Measurements from ENCODE around the gene SLC6A18. TPM values are rescaled to one million over a fixed set of nuclear protein-coding genes. Genes with fewer than 3 reads are reported as not detected.

Gene SLC6A18
- polyA plus RNA-seq, 1 of the 3 experiments (the other 2 are of a cell fraction): not detected

- Histone ChIP-seq H3K9ac (no peak overlapping the region), H3K36me3 (replicated peaks in 1 of 2; ENCODE audit: control insufficient read depth in 1 of 2, insufficient read depth in 2 of 2, low read length in 1 of 2) (no peaks in the 10 kb centered on the region), H3K9me3 (no peaks in the 10 kb centered on the region; the same call in 1 of the 2 replicates), H2AFZ (ENCODE audit: low read depth) (no peak overlapping the region), H3K27ac (ENCODE audit: low read depth in 2 of 2, low read length in 1 of 2) (no peak overlapping the region), H3K4me2 (no peak overlapping the region), H3F3A (replicated peaks; ENCODE audit: insufficient read depth) (no peaks in the 10 kb centered on the region), H3K9me2 (no peaks in the 10 kb centered on the region), H3K79me2 (ENCODE audit: insufficient read depth) (no peaks in the 10 kb centered on the region), H3K4me3 (ENCODE audit: low read depth in 2 of 2, low read length in 1 of 2) (no peak overlapping the region), H3K4me1 (ENCODE audit: control insufficient read depth in 1 of 2, insufficient read depth in 2 of 2, low read depth in 1 of 2, low read length in 1 of 2) (no peaks in the 10 kb centered on the region), H3K27me3 (ENCODE audit: insufficient read depth) (no peaks in the 10 kb centered on the region; the same call in 1 of the 2 replicates), H4K20me1 (ENCODE audit: insufficient read depth) (no peaks in the 10 kb centered on the region)
- TF ChIP-seq RFX5 (IDR thresholded peaks at IDR 0.05; ENCODE audit: low read length): no peak
- TF ChIP-seq, protein P1, sequence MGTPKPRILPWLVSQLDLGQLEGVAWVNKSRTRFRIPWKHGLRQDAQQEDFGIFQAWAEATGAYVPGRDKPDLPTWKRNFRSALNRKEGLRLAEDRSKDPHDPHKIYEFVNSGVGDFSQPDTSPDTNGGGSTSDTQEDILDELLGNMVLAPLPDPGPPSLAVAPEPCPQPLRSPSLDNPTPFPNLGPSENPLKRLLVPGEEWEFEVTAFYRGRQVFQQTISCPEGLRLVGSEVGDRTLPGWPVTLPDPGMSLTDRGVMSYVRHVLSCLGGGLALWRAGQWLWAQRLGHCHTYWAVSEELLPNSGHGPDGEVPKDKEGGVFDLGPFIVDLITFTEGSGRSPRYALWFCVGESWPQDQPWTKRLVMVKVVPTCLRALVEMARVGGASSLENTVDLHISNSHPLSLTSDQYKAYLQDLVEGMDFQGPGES (IDR thresholded peaks at IDR 0.05; ENCODE audit: low read depth, low read length): no peak
- TF ChIP-seq TEAD4 (IDR thresholded peaks at IDR 0.05; ENCODE audit: borderline replicate concordance, insufficient read depth): no peak
- TF ChIP-seq FOSL2 (IDR thresholded peaks at IDR 0.05; ENCODE audit: borderline replicate concordance, low read depth): no peak
- no peak for TF ChIP-seq ZBTB33 (IDR thresholded peaks at IDR 0.05; ENCODE audit: borderline replicate concordance, low read depth)
- TF ChIP-seq, protein P2, sequence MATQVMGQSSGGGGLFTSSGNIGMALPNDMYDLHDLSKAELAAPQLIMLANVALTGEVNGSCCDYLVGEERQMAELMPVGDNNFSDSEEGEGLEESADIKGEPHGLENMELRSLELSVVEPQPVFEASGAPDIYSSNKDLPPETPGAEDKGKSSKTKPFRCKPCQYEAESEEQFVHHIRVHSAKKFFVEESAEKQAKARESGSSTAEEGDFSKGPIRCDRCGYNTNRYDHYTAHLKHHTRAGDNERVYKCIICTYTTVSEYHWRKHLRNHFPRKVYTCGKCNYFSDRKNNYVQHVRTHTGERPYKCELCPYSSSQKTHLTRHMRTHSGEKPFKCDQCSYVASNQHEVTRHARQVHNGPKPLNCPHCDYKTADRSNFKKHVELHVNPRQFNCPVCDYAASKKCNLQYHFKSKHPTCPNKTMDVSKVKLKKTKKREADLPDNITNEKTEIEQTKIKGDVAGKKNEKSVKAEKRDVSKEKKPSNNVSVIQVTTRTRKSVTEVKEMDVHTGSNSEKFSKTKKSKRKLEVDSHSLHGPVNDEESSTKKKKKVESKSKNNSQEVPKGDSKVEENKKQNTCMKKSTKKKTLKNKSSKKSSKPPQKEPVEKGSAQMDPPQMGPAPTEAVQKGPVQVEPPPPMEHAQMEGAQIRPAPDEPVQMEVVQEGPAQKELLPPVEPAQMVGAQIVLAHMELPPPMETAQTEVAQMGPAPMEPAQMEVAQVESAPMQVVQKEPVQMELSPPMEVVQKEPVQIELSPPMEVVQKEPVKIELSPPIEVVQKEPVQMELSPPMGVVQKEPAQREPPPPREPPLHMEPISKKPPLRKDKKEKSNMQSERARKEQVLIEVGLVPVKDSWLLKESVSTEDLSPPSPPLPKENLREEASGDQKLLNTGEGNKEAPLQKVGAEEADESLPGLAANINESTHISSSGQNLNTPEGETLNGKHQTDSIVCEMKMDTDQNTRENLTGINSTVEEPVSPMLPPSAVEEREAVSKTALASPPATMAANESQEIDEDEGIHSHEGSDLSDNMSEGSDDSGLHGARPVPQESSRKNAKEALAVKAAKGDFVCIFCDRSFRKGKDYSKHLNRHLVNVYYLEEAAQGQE (IDR thresholded peaks at IDR 0.05; ENCODE audit: low read depth, low read length): no peak
- no peak for TF ChIP-seq EZH2phosphoT487 (IDR thresholded peaks at IDR 0.05; ENCODE audit: borderline replicate concordance, low read depth)
- TF ChIP-seq NRF1 (IDR thresholded peaks at IDR 0.05; ENCODE audit: low read depth, low read length): no peak
- ChIA-PET CTCF (no interaction called here), POLR2A (no interaction called here)
- DNase-seq: no peak
- WGBS (ENCODE audit: low lambda C conversion rate): 70% methylated on average over 3 of the region's 15 CpGs
Observed at GRCh38 chr5:1265026-1265425, 39.8 kb downstream of the SLC6A18 start.

Measured in SK-N-SH (cell line).